HEK293T (cell line): ENCODE measurements around the gene FPR3.
"Not testable (repeated sequence)": the region's sequence is repeated elsewhere in the genome, so short reads cannot be mapped to it uniquely, and the experiment has no call there.

Experiments
- BHLHE40 ChIP-seq: fragments of 450-650 bp; IDR thresholded peaks from 2 replicates; pipeline ENCODE4 v1.6.1; 2016; ENCODE audit warnings: mild to moderate bottlenecking, moderate library complexity, borderline replicate concordance
- SUZ12 ChIP-seq: fragments of 450-650 bp; IDR thresholded peaks from 2 replicates; pipeline ENCODE4 v1.6.1; 2016; ENCODE audit warnings: mild to moderate bottlenecking

GRCh38 chr19:51806571-51806970, 11.6 kb downstream of the FPR3 start:
- TF ChIP-seq BHLHE40, SUZ12: not testable (repeated sequence)
